ENCODE results near the gene AP2B1.
"Not testable (repeated sequence)": the region's sequence is repeated elsewhere in the genome, so short reads cannot be mapped to it uniquely, and the experiment has no call there.

Gene AP2B1

DNA sequence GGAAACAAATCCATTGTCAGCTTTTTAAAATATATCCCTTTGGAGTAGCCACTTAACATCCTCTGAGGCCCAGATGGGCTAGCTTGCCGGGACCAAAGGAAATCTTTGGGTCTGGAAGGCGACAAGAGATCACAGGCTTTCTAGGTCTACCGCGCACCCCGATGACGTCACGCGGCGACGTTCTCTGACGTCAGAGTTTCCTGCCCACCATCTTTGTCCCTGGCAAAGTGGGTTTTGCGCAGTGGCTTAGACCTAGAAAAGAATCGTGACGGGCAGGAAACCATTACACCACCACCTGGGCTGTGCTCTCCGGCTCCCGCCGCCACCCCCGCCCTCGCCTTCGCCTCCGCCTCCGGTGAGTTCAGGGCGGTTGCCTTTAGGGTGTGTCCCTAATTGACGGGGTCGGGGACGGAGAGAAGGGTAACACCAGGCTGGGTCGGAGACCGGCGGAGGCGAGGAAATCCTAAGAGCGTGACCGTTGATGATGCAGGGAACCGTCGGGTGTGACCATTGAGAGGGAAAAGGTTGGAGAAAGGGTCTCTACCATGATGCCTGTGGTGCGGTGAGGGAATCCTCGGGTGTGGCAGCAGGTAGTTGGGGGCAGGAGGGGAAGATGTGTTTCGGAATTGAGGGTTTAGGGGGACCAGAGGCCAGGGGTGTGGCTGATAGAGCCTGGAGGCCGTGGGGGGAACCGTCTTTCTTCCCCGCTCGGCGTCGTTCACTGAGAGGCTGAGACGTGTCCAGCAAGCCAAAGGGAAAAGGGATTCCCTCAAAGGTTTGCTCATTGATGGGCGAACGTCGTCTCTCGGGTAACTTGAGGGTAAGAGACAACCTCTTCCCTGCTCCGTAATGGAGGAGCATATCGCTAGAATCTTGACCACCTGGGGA lies at the start of gene AP2B1:
Gene AP2B1 (plus strand): TSS at position 249 of the 888 bp plus-strand sequence. CDS start 6,709 bp downstream, outside the sequence.
- in situ Hi-C loops (cut with HindIII; ENCODE audit: low sequenced_read_pairs) = no loop called here

DNA sequence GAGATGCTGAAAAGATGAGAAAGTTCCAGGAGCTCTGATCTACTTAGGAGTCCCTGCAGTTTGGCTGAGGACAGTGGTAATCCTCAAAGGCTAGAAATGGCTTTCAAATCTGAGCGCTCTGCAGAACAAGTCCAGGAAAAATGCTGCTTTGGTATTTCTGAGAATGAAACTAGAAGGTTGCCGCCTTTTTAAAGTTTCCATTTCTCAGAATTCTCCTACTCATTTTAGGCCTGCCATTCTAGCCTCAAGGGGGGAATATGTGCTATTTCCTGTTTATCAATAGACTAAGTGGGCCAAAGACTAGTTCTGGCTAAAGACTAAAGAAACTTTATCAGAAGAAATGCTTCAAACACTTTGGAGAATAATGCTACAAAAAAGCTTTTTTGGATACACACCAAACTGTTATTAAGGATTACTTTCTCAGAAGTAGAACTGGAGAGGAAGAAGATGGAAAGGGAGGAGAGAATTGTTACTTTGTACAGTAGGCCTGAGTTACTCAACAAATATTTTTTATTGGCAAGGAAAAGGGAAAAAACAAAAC lies 49.5 kb upstream of the AP2B1 start, which contains the start of gene SLFN12L:
Gene SLFN12L (minus strand): TSS at position 78 of the 541 bp plus-strand sequence. CDS start 15,314 bp downstream, outside the sequence.
- in situ Hi-C loops (cut with HindIII; ENCODE audit: low sequenced_read_pairs) = no loop called here

DNA sequence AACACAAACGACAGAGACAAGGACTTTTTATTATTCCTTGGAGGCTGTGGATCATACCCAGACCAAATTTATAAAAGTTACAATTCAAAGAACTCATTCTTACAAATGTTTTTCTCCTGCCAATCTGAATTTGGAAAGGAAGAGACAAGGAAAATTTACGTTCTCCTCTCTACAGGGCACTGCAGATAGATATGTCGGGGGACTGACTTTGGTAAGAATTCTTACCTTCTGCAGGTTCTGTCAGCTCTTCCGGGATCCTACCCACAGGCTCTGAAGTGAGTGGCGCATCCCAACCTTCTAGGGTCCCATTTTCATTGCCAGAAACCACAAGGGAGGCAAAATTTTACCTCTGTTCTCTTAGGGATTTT lies 47.5 kb upstream of the AP2B1 start:
- in situ Hi-C loops (cut with HindIII; ENCODE audit: low sequenced_read_pairs) = no loop called here

DNA sequence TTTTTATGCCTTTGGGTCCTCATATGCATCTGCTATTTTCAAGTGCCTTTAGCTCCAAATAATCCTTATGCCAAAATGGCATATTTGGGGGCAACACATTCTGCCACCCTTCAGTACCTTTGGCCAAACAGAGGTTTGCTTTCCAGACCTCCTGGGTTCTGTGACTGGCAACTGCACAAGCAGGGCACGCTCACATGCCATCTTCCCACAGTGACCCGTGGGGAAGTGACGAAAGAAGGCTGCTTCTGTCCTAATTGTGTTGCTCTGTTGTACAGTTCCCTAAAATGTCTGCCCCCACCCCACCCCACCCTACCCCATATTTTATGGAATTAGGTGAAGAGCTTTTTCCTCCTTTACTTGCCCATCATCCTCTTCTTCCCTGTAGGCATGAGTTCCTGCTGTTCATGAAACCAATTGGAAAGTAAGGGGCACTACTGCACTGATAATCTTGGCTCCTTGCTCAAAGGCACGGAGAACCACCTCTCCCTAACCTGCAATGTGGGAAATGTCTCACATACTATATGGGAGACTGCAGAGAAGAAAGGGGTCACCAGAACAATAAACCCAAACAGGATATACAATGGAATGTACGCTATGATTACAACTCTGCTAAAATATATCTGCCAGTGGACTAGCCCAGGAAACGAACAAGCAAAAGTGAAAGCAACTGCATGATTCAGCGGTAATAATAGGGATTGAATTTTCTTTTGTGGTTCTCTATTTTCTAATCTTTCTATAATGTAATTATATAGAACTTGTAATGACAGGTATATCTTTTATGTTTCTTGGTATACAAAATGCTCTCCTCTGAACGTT lies 46.3 kb upstream of the AP2B1 start:
- in situ Hi-C loops (cut with HindIII; ENCODE audit: low sequenced_read_pairs) = no loop called here

DNA sequence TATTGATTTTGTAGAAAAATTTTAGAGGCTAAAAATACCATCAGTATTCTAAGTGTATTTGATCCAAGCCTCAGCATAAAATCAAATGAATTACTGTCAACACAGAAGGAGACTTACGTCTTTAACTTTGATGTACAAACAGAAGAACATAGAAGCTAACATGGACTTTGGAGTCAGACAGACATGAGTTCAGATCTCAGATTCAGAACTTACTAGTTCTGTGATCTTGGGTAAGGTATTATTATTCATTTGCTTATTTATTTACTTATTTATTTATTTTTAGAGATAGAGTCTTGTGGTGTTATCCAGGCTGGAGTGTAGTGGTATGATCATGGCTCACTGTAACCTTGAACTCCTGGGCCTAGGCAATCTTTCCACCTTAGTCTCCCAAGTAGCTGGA lies 45.7 kb upstream of the AP2B1 start:
- in situ Hi-C loops (cut with HindIII; ENCODE audit: low sequenced_read_pairs) = no loop called here

DNA sequence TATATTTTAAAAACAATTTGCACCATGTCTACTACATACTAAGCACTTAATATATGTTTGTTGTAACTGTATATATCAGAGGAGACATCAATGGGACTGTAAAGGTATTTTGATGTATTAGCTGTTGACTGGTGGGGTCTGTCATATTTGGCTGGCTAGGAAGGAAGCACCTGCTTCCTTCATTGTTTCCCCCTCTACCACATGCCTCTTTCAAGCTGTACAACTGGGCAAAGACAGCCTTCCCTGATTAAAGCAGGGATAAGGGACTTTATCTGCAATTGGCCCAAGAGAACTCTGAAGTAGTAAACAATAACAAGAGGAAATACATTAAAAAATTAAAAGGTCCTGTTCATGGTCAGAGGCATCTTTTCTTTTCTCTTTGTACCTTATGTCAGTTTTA lies 44.1 kb upstream of the AP2B1 start:
- in situ Hi-C loops (cut with HindIII; ENCODE audit: low sequenced_read_pairs) = no loop called here

DNA sequence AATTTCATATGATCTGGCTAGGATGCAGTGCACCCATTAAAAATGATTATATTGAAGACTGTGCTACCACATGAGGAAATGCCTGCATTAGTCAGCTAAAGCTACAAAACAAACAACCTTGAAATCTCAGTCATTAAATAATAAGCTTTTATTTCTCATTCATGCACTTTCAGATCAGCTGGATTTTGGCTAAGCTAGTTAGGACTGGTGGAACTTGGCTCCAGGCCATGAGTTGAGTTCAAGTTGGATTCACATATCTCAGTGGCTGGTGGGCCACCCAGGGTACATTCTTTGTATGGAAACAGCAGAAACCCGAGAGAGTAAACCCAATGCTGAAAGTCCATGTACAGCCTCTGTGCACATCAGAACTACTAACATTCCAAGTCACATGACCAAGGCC lies 43.3 kb upstream of the AP2B1 start:
- in situ Hi-C loops (cut with HindIII; ENCODE audit: low sequenced_read_pairs) = no loop called here

DNA sequence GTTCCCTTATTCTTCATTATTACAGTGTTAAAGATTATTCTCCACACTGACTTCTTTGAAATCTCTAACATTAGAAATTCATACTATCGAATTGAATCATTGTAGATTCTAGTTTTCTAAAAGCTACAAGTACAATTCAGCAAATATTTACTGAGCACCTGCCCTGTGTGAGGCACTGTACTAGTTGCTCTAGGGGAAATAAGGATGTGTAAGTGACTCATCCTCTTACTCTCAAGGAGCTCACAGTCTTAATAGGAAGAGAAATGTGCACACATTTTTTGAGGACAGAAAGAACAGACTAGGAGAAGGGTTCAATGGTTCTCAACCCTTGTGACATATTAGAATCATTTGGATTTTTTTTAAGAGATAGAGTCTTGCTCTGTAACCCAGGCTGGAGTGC lies 42.0 kb upstream of the AP2B1 start:
- in situ Hi-C loops (cut with HindIII; ENCODE audit: low sequenced_read_pairs) = no loop called here

DNA sequence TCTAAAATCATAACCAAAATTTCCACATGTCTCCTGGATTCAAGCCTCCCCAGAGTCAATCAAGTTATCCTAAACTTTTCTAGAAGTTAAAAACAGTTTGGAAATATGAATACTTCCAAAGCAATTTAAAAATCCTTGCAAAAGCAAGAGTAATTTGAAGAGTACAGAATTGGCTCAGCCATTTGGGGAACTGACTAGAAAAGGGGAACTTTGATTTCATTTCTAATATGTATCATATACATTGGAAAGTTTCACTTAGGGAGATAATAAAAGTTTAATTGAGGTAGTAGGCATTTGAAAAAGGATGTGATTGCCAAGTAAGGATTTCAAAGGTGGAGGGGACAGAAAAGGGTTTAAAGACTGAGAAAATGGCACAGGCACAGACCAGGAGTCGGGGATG lies 40.6 kb upstream of the AP2B1 start:
- in situ Hi-C loops (cut with HindIII; ENCODE audit: low sequenced_read_pairs) = no loop called here

DNA sequence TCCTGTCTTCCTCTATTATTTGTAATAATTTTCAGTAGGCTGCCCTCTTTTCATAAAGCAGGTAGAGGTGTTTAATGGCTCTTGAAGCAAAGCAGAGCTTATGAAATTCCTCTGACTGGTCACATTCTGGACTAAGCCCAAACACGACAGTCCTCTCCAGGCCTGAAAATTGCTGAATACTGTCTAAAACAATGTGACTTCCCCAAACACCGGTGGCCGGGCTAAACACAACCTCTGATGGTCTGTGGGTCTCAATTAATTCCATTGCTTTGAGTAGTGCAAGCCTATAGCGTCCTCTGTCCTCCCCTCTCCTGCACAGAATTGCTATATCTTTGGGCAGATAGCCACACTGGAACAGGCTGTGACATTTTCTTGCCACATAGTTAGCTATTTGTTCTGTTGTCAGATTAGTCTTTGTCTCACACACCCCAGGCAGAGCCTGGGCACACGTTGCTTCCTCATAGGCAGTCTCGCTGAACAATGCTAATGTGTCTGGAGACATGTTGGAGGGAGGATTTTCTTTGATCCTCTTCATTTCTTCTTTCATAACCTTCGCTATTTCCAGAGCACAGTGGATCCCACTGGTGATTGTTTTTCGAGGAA lies 38.8 kb upstream of the AP2B1 start:
- in situ Hi-C loops (cut with HindIII; ENCODE audit: low sequenced_read_pairs) = no loop called here

DNA sequence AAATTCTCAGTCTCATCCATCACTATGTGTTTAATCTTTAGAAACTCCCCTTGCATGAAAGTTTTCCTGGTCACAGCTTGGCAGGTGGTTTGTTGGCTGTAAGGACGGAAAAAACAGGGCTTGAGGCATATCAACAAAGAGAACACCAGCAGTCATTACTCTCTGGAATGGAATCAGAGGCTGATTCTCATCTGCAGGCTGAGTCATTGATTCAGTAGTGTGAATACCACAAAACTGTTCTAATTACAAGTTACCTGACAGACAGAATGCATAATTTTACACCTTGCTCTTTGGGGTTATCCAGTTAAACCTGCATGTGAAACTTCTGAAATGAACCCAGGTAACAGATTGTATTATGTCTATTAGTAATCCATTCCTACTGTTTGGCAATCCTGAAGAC lies 38.1 kb upstream of the AP2B1 start:
- in situ Hi-C loops (cut with HindIII; ENCODE audit: low sequenced_read_pairs) = no loop called here

DNA sequence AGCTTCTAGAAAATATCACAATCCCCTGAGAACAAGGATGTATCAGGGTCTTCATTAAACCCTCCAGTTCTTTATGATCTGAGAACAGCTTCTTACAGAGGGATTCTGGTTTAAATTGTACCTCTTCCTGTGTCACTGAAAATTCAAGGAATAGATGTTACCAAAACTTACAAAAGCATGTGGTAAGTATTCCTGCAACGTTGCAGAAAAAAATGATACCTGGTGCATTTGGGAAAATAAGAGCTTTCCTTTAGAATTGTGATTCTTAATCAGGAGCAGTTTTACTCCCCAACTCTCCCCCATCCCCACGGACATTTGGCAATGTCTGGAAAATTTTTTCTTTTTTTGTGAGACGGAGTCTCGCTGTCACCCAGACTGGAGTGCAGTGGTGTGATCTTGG lies 33.8 kb upstream of the AP2B1 start:
- in situ Hi-C loops (cut with HindIII; ENCODE audit: low sequenced_read_pairs) = no loop called here

DNA sequence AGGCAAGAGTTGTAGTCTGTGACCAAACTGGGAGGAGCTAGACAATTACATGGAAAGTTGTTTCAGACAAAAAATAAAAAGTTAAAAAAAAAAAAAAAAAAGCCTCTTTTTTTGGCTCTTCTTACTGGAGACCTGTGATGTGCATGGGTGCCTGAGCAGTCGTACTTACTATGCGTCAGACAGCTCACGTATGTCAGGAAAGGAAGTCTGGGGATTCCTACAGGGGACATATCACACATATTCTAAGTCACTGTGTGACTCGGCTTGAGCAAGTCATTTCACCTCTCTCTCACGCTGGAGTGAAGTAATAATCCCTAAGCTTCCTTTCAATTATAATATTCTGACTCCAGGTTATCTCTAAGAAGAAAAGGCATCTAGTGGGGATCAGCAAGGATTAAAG lies 32.5 kb upstream of the AP2B1 start:
- in situ Hi-C loops (cut with HindIII; ENCODE audit: low sequenced_read_pairs) = no loop called here

DNA sequence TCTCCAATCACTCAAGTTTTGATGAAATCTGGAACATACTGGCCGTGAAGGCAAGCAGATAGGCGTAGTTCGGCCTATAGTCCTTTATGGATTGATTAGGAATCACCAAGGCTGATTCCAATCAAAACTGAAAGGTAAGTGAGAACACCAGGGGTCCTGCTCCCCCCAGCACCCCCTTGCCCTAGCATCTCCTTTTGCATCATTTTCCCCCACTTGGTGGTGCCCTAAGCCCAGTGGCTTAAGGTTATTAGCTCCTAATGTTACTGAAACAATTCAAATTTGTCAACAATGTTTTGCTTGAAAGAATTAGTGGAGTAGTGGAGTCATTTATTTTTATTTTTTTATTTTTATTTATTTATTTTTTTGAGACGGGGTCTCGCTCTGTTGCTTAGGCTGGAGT lies 31.4 kb upstream of the AP2B1 start:
- in situ Hi-C loops (cut with HindIII; ENCODE audit: low sequenced_read_pairs) = no loop called here

DNA sequence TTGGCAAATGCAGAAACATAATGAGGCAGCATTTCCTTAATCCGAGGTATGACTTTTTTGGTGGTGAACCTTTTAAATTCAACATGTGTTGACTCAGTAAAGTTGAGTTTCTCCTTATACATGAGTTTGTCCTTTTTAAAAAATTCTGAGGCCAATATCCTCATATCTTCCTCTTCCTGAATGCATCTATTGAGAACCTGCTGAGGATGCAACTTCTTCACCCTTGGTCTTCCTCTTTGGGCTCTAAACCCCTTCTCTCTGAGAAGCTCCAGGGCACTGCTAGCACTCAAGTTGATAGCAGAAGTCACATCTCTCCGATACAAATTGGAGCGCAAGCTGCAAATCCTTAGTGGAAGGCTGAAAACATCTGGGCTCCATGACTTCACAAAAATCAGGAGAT lies 29.8 kb upstream of the AP2B1 start:
- in situ Hi-C loops (cut with HindIII; ENCODE audit: low sequenced_read_pairs) = no loop called here

DNA sequence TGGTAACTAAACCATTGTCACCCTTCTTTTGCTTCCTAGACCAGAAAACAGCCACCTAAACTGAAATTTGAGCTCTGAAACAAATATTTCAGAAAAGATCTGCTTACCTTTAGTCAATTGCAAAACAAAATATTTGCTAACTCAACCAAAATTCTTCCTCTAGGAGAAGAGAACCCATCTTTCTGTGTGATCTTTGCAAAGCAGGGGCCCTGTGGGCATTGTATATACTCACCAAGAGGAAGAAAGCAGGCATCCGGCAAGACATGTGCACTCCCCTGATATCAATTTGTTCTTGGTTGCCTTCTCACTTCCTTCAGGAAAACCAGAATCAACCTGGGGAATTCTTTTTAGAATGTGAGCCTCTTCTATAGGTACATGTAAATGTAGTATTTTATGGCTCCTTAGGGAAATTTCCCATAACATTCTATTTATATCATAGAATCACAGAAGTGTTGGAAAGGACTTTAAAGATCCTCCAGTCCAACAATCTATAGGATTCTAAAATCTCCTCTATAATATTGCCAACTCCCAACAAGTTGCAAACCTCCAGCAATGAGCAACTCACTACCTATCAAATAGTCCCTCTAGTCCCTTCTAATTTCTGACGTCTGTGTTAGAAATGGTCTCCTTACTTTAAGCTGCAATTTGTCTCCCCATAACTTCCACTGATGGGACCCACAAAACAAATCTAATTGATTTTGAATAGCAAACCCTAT lies 27.5 kb upstream of the AP2B1 start:
- in situ Hi-C loops (cut with HindIII; ENCODE audit: low sequenced_read_pairs) = no loop called here

DNA sequence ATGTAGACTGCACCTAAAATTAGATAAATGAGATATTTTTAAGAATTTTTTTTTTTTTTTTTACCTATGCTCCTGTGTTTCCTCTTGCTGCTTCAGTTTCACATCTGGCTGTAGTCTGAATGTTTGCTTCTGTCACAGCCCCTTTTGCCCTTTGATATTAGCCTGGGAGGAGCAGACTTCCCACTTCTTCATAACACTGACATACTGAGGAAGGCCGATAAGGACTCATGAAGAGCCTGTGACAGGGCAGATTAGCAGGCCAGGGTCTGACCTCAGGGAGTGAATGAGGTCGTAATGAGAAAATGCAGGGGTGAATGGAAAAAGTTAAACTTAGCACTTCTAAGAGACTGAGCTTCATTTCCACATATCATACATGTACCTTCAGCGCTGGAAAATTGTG lies 26.4 kb upstream of the AP2B1 start, which contains the start of gene SLFN14:
Gene SLFN14 (minus strand): TSS at position 117 of the 400 bp plus-strand sequence. CDS start 2,757 bp downstream, outside the sequence.
- in situ Hi-C loops (cut with HindIII; ENCODE audit: low sequenced_read_pairs) = no loop called here

DNA sequence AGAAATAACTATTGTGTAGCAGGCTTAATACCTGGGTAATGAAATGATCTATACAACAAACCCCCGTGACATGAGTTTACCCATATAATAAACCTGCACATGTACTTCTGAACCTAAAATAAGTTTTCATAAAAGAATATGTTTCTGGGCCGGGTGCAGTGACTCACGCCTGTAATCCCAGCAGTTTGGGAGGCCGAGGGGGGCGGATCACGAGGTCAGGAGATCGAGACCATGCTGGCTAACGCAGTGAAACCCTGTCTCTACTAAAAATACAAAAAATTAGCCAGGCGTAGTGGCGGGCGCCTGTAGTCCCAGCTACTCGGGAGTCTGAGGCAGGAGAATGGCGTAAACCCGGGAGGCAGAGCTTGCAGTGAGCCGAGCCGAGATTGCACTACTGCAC lies 23.9 kb upstream of the AP2B1 start:
- in situ Hi-C loops (cut with HindIII; ENCODE audit: low sequenced_read_pairs) = not testable (repeated sequence)

DNA sequence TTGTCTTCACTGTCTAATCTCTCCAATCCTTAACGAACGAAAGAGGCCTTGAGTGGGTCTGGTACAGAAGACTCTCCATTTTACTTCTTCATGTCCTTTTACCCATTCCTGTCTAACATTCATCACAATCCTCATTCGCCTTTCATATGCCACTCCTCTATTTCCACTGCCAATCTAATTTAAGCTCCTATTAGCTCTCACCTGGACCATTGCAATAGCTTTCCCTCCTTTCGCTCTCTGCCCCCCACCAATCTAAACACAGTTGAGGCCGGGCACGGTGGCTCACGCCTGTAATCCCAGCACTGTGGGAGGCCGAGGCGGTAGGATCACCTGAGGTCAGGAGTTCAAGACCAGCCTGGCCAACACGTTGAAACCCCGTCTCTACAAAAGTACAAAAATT lies 20.2 kb upstream of the AP2B1 start:
- in situ Hi-C loops (cut with HindIII; ENCODE audit: low sequenced_read_pairs) = no loop called here

DNA sequence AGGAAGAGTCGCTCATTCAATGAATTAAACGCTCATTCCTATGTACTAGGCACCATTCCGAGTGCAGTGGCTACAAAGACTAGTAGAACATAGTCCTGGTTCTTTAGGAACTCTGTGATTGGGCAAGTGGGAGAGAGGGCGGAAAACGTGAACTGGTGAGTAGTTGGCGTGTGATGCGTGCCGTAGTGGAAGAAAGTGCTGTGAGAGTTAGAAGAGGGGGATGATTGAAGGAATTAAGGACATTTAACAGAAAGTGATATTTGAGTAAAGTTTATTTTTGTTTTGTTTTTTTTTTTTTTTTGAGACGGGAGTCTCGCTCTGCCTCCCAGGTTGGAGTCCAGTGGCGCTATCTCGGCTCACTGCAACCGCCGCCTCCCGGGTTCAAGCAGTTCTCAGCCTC lies 18.6 kb upstream of the AP2B1 start:
- in situ Hi-C loops (cut with HindIII; ENCODE audit: low sequenced_read_pairs) = no loop called here

DNA sequence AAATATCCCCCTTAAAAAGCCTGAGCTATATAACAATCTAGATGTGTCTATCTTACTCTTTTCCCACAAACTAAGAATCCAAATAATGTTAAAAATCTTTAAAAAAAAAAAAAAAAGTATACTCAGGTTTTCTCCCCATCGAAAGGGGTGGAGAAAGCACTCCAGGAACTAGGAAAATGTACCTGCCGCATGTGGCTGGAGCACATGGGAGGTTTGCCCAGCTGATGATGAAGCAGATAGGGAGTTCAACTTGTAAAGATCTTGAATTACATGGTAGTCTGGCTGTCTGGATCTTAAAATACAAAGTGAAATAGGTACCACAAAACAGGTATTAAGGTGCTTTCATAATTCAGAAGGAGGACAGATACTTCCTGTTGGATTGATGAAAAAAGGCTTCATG lies 17.7 kb upstream of the AP2B1 start:
- in situ Hi-C loops (cut with HindIII; ENCODE audit: low sequenced_read_pairs) = no loop called here

Data from endothelial cell of hepatic sinusoid (primary cell).